ENCODE data around the gene TMEM184A. TPM values are rescaled to one million over a fixed set of nuclear protein-coding genes. Genes with fewer than 3 reads are reported as not detected.

The TMEM184A gene
- total and polyA plus RNA-seq, 2 of the 13 experiments (the other 11 are each of a cell fraction or from before 2014, with no cell fraction given): 9.5 to 20.4 TPM

DNA sequence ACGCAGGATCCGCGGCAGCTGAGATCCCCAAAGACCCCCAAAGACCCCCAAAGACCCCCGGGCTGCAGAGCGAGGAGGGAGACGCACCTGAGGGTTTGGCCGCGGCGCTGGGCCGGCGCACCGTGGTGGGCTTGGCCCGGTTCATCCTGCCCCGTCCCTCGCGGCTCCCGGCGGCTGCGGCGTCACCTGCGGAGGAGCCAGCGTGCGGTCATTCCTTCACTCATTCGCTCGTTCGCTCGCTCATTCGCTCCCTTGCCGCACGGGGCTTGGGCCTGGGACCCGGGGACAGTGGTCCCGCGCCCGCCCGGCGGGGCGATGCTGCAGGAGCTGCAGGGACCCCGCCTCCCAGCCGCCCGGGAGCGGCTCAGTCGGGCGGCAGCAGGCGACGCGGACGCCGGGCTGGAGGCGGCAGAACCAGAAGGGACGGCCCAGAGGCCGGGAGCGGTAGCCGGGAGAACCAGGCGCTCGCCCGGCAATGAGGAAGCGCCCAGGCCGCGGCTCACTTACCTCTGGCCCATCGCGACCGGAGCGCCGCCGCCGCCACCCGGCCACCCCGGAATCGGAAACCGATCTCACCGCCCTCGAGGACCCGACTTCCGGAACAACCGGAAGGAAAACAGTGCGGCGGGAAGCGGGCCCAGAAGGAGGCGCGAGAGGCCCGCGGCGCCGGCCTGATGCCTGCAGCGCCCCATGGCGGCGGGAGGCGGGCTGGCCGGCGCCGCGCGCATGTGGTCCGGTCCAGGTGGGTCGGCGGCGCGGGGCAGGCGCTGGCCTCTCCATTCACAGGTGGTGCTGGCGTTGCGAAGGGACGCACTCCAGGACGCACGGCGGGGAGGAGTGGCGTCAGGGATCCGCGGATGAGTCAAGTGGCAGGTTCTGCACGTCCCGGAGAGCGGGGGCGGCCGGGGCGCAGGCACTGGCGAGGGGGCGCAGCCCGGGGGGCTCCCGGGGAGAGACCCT is 51.9 kb downstream of the TMEM184A start, which contains the start of gene INTS1 (continued):
- TF ChIP-seq ZBTB3 (CRISPR knock-in tag; IDR thresholded peaks at IDR 0.05; ENCODE audit: borderline replicate concordance, low read depth): no peak
- no peak for TF ChIP-seq ZNF3 (CRISPR knock-in tag; IDR thresholded peaks at IDR 0.05)
- TF ChIP-seq, protein P1, sequence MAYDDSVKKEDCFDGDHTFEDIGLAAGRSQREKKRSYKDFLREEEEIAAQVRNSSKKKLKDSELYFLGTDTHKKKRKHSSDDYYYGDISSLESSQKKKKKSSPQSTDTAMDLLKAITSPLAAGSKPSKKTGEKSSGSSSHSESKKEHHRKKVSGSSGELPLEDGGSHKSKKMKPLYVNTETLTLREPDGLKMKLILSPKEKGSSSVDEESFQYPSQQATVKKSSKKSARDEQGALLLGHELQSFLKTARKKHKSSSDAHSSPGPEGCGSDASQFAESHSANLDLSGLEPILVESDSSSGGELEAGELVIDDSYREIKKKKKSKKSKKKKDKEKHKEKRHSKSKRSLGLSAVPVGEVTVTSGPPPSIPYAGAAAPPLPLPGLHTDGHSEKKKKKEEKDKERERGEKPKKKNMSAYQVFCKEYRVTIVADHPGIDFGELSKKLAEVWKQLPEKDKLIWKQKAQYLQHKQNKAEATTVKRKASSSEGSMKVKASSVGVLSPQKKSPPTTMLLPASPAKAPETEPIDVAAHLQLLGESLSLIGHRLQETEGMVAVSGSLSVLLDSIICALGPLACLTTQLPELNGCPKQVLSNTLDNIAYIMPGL (CRISPR knock-in tag; IDR thresholded peaks at IDR 0.05; ENCODE audit: borderline replicate concordance in 1 of 2, low read depth in 1 of 2): peak; percentile 80 to 82; a peak in 3 of 4 replicates
- TF ChIP-seq, protein P2, sequence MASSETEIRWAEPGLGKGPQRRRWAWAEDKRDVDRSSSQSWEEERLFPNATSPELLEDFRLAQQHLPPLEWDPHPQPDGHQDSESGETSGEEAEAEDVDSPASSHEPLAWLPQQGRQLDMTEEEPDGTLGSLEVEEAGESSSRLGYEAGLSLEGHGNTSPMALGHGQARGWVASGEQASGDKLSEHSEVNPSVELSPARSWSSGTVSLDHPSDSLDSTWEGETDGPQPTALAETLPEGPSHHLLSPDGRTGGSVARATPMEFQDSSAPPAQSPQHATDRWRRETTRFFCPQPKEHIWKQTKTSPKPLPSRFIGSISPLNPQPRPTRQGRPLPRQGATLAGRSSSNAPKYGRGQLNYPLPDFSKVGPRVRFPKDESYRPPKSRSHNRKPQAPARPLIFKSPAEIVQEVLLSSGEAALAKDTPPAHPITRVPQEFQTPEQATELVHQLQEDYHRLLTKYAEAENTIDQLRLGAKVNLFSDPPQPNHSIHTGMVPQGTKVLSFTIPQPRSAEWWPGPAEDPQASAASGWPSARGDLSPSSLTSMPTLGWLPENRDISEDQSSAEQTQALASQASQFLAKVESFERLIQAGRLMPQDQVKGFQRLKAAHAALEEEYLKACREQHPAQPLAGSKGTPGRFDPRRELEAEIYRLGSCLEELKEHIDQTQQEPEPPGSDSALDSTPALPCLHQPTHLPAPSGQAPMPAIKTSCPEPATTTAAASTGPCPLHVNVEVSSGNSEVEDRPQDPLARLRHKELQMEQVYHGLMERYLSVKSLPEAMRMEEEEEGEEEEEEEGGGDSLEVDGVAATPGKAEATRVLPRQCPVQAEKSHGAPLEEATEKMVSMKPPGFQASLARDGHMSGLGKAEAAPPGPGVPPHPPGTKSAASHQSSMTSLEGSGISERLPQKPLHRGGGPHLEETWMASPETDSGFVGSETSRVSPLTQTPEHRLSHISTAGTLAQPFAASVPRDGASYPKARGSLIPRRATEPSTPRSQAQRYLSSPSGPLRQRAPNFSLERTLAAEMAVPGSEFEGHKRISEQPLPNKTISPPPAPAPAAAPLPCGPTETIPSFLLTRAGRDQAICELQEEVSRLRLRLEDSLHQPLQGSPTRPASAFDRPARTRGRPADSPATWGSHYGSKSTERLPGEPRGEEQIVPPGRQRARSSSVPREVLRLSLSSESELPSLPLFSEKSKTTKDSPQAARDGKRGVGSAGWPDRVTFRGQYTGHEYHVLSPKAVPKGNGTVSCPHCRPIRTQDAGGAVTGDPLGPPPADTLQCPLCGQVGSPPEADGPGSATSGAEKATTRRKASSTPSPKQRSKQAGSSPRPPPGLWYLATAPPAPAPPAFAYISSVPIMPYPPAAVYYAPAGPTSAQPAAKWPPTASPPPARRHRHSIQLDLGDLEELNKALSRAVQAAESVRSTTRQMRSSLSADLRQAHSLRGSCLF (CRISPR knock-in tag; IDR thresholded peaks at IDR 0.05; ENCODE audit: borderline replicate concordance): no peak
- TF ChIP-seq, protein P3, sequence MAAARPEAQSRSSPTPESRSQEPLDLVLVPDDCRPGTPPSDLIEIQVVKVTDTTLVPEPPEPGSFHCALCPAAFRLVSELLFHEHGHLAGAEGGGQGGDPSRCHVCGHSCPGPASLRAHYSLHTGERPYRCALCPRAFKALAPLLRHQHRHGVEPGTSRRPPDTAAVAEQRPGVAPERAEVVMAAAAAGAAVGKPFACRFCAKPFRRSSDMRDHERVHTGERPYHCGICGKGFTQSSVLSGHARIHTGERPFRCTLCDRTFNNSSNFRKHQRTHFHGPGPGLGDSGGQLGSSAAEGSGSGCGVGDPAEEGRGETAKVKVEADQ (CRISPR knock-in tag; IDR thresholded peaks at IDR 0.05; ENCODE audit: borderline replicate concordance): peak; percentile 84; the same call in 1 of the 2 replicates
- 0 out of 2 replicates have a peak, but pooled peaks have one; percentile 27 for TF ChIP-seq ZNF143 (CRISPR knock-in tag; IDR thresholded peaks at IDR 0.05)
- no peak for TF ChIP-seq RBM22 (optimal IDR thresholded peaks at IDR 0.05; ENCODE audit: low read length)
- no peak for TF ChIP-seq SATB2 (CRISPR knock-in tag; IDR thresholded peaks at IDR 0.05)
- TF ChIP-seq TAF15 (IDR thresholded peaks at IDR 0.05; ENCODE audit: low read depth, low read length, poor library complexity, severe bottlenecking): peak; percentile 40
- TF ChIP-seq, protein P4, sequence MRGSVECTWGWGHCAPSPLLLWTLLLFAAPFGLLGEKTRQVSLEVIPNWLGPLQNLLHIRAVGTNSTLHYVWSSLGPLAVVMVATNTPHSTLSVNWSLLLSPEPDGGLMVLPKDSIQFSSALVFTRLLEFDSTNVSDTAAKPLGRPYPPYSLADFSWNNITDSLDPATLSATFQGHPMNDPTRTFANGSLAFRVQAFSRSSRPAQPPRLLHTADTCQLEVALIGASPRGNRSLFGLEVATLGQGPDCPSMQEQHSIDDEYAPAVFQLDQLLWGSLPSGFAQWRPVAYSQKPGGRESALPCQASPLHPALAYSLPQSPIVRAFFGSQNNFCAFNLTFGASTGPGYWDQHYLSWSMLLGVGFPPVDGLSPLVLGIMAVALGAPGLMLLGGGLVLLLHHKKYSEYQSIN (CRISPR knock-in tag; IDR thresholded peaks at IDR 0.05; ENCODE audit: borderline replicate concordance): no peak
- no peak for TF ChIP-seq HHEX (CRISPR knock-in tag; IDR thresholded peaks at IDR 0.05)
- peak; percentile 65 for TF ChIP-seq ZNF777 (CRISPR knock-in tag; IDR thresholded peaks at IDR 0.05)
- TF ChIP-seq, protein P5, sequence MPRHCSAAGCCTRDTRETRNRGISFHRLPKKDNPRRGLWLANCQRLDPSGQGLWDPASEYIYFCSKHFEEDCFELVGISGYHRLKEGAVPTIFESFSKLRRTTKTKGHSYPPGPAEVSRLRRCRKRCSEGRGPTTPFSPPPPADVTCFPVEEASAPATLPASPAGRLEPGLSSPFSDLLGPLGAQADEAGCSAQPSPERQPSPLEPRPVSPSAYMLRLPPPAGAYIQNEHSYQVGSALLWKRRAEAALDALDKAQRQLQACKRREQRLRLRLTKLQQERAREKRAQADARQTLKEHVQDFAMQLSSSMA (CRISPR knock-in tag; IDR thresholded peaks at IDR 0.05): peak; percentile 51; the same call in 1 of the 2 replicates
- no peak for TF ChIP-seq NFE2L1 (CRISPR knock-in tag; IDR thresholded peaks at IDR 0.05; ENCODE audit: borderline replicate concordance)
- no peak for TF ChIP-seq SNAPC2 (CRISPR knock-in tag; IDR thresholded peaks at IDR 0.05)
- TF ChIP-seq NR2F6 (IDR thresholded peaks at IDR 0.05): no peak
- peak; percentile 43; the same call in 1 of the 2 replicates for TF ChIP-seq NR2F6 (CRISPR knock-in tag; IDR thresholded peaks at IDR 0.05)
- TF ChIP-seq ZNF614 (CRISPR knock-in tag; IDR thresholded peaks at IDR 0.05; ENCODE audit: borderline replicate concordance): 0 out of 2 replicates have a peak, but pooled peaks have one; percentile 56
- TF ChIP-seq SP140L (CRISPR knock-in tag; IDR thresholded peaks at IDR 0.05; ENCODE audit: borderline replicate concordance): no peak

Measured in HepG2 (cell line).